Naive thymus-derived CD8-positive, alpha-beta T cell (primary cell): ENCODE data around the gene UBAP2L. TPM values are rescaled to one million over a fixed set of nuclear protein-coding genes. Genes with fewer than 3 reads are reported as not detected.
"Not testable (repeated sequence)": the region's sequence is repeated elsewhere in the genome, so short reads cannot be mapped to it uniquely, and the experiment has no call there.

Experiments used
- ATAC-seq, 2 donors: fragments of 150-1000 bp; cut with Tn5 transposase in 1 of 2; sonication (Bioruptor Pico), chemical (Tn5 transposase) in 1 of 2; 1 replicate in 1 of 2; 2 replicates in 1 of 2; pipeline ENCODE4 v1.10.0; 2021; ENCODE audit warnings: mild to moderate bottlenecking in 2 of 2, moderate library complexity in 2 of 2
- POLR2A ChIA-PET: fragments of 350-600 bp; sonication (Branson Sonifier 250); formaldehyde crosslinking; loops from one replicate; lab custom pipeline; 2021; ENCODE audit warnings: antibody characterized with exemption; lab: Charles Lee
- DNase-seq, 10 donors: peaks; one replicate each; pipeline versions ENCODE4 v3.0.0 to v3.0.0-alpha.2; 2020 to 2022
- H3K27ac Mint-ChIP-seq, 10 donors: one replicate each; pipeline ENCODE4 v1.8.0; 2020 to 2022; ENCODE audit warnings: mild to moderate bottlenecking in 10 of 10, mixed read lengths in 10 of 10, moderate library complexity in 4 of 10, inconsistent platforms in 1 of 10
- H3K27me3 Mint-ChIP-seq, 5 donors: one replicate each; pipeline ENCODE4 v1.8.0; 2021 to 2022; ENCODE audit warnings: mixed read lengths in 5 of 5
- H3K36me3 Mint-ChIP-seq, 3 donors: one replicate each; pipeline ENCODE4 v1.8.0; 2020 to 2022; ENCODE audit warnings: mixed read lengths in 3 of 3, mild to moderate bottlenecking in 2 of 3, inconsistent platforms in 1 of 3
- H3K4me1 Mint-ChIP-seq, 4 donors: one replicate each; pipeline ENCODE4 v1.8.0; 2021 to 2022; ENCODE audit warnings: mixed read lengths in 4 of 4
- H3K4me3 Mint-ChIP-seq, 10 donors: one replicate each; pipeline ENCODE4 v1.8.0; 2020 to 2022; ENCODE audit warnings: mild to moderate bottlenecking in 10 of 10, mixed read lengths in 10 of 10, moderate library complexity in 6 of 10, inconsistent platforms in 1 of 10
- H3K9me3 Mint-ChIP-seq, 9 donors: one replicate each; pipeline ENCODE4 v1.8.0; 2020 to 2022; ENCODE audit warnings: mixed read lengths in 9 of 9, mild to moderate bottlenecking in 3 of 9, inconsistent platforms in 1 of 9, moderate library complexity in 1 of 9
- polyA plus RNA-seq, 3 donors: library from polyadenylated mRNA; unstranded; fragments of 300-500 nt; fragmentation: Illumina TruSeq; gene quantifications; one replicate each; pipeline ENCODE4 v1.2.3, GENCODE V29; 2021
- total RNA-seq, 8 experiments: library from RNA in 2 of 8; stranded (reverse) in 2 of 8; gene quantifications; one replicate each; pipeline ENCODE4 v1.2.3 and lab custom pipeline; 2021 to 2026

The UBAP2L gene
- total and polyA plus RNA-seq, 5 experiments from 2014 or later, result 42.0 to 206 (median 70.5) TPM

GRCh38 chr1:154260127-154260526 lies 39.4 kb downstream of the UBAP2L start:
- peaks cover 20 to 90% (median 52%) of the 10 kb centered on the region in 3 donors for H3K36me3 Mint-ChIP-seq
- H3K27me3 Mint-ChIP-seq, result no peaks in the 10 kb centered on the region
- DNase-seq (no peak), ATAC-seq (no peak)
- H3K9me3 Mint-ChIP-seq, result no peaks in the 10 kb centered on the region
- POLR2A ChIA-PET, result interaction anchor here (1.4 to 1.5 kb wide), 2 partner anchors 12 kb away, joined by 6 to 15 read pairs; partner anchors contain the start of gene HAX1
- no peak overlapping the region for H3K4me3 Mint-ChIP-seq
- peak overlapping the region in 7 of 10 donors; percentile 15 to 90 (median 72) for H3K27ac Mint-ChIP-seq
- peaks cover 18 to 36% (median 20%) of the 10 kb centered on the region in 4 donors for H3K4me1 Mint-ChIP-seq

GRCh38 chr1:154263465-154264332 lies 42.9 kb downstream of the UBAP2L start:
- ATAC-seq, result no peak
- POLR2A ChIA-PET, result interaction anchor here (0.6 to 1.8 kb wide), 4 partner anchors 33 to 81 kb away, joined by 3 to 4 read pairs (median 3); no protein-coding TSS in a partner anchor
- no peaks in the 10 kb centered on the region for H3K9me3 Mint-ChIP-seq
- H3K4me3 Mint-ChIP-seq, result peak overlapping the region in 3 of 10 donors; percentile 3 to 11 (median 4)
- H3K36me3 Mint-ChIP-seq, result peaks cover 8 to 63% (median 37%) of the 10 kb centered on the region in 3 donors
- no peak for DNase-seq
- no peaks in the 10 kb centered on the region for H3K27me3 Mint-ChIP-seq
- H3K27ac Mint-ChIP-seq, result peak overlapping the region; percentile 85 to 98 (median 92)
- peaks cover 23 to 54% (median 38%) of the 10 kb centered on the region in 4 donors for H3K4me1 Mint-ChIP-seq

GRCh38 chr1:154264454-154264853 lies 43.7 kb downstream of the UBAP2L start:
- H3K4me1 Mint-ChIP-seq, result peaks cover 23 to 54% (median 38%) of the 10 kb centered on the region in 4 donors
- no peak for DNase-seq
- peaks cover 7 to 63% (median 36%) of the 10 kb centered on the region in 3 donors for H3K36me3 Mint-ChIP-seq
- H3K27me3 Mint-ChIP-seq, result no peaks in the 10 kb centered on the region
- H3K4me3 Mint-ChIP-seq, result peak overlapping the region in 6 of 10 donors; percentile 11 to 62 (median 30)
- ATAC-seq, result no peak
- POLR2A ChIA-PET, result interaction anchor here (0.7 to 1.8 kb wide), 5 partner anchors 46 to 1683 kb away, joined by 3 to 5 read pairs (median 3); no protein-coding TSS in a partner anchor
- H3K27ac Mint-ChIP-seq, result peak overlapping the region; percentile 85 to 98 (median 92)
- H3K9me3 Mint-ChIP-seq, result no peaks in the 10 kb centered on the region

- POLR2A ChIA-PET, result interaction anchor here (0.6 to 1.6 kb wide), 10 partner anchors 44 to 275 kb away, joined by 3 to 9 read pairs (median 4); partner anchors contain the start of gene RPS27
- no peaks in the 10 kb centered on the region for H3K9me3 Mint-ChIP-seq
- H3K4me1 Mint-ChIP-seq, result peaks cover 23 to 54% (median 38%) of the 10 kb centered on the region in 4 donors
- H3K36me3 Mint-ChIP-seq, result peaks cover 7 to 63% (median 31%) of the 10 kb centered on the region in 3 donors
- DNase-seq, result peak in 7 of 10 donors; percentile 16 to 80 (median 37)
- H3K27ac Mint-ChIP-seq, result peak overlapping the region; percentile 85 to 98 (median 92)
- H3K4me3 Mint-ChIP-seq, result peak overlapping the region; percentile 5 to 68 (median 56)
- ATAC-seq, result peak; percentile 92 to 98
- H3K27me3 Mint-ChIP-seq, result no peaks in the 10 kb centered on the region
Measured at GRCh38 chr1:154265586-154265985, 44.8 kb downstream of the UBAP2L start.

- Mint-ChIP-seq H3K4me3 (peak overlapping the region in 8 of 10 donors; percentile 4 to 97 (median 60)), H3K9me3 (no peaks in the 10 kb centered on the region), H3K36me3 (peaks cover 4 to 52% (median 13%) of the 10 kb centered on the region in 3 donors), H3K4me1 (peaks cover 14 to 53% (median 47%) of the 10 kb centered on the region in 4 donors), H3K27ac (peak overlapping the region; percentile 88 to 99 (median 98)), H3K27me3 (no peaks in the 10 kb centered on the region)
- ATAC-seq, result no peak
- POLR2A ChIA-PET, result interaction anchor here (0.9 to 4.4 kb wide), 7 partner anchors 12 to 280 kb away, joined by 3 to 26 read pairs (median 11); partner anchors contain the start of genes RPS27 and UBAP2L
- no peak for DNase-seq
Measured at GRCh38 chr1:154270833-154271232, 50.1 kb downstream of the UBAP2L start.

GRCh38 chr1:154272217-154272998 lies 51.7 kb downstream of the UBAP2L start, which contains the start of gene HAX1:
HAX1 (plus strand) TSS chr1:154272629; CDS start chr1:154272724, 95 bp downstream.
- H3K9me3 Mint-ChIP-seq, result no peaks in the 10 kb centered on the region
- no peaks in the 10 kb centered on the region for H3K27me3 Mint-ChIP-seq
- peak within 1 kb of the TSS; percentile 94 to 99 (median 96) for H3K4me3 Mint-ChIP-seq
- peak; percentile 90 to 91 for ATAC-seq
- POLR2A ChIA-PET, result interaction anchor here (0.6 to 4.4 kb wide), 29 partner anchors 10 to 1661 kb away, joined by 3 to 26 read pairs (median 5); partner anchors contain the start of genes CREB3L4, DENND4B, JTB and RPS27
- peaks cover 12 to 40% (median 37%) of the 10 kb centered on the region in 4 donors for H3K4me1 Mint-ChIP-seq
- H3K36me3 Mint-ChIP-seq, result peaks cover 4 to 57% (median 16%) of the 10 kb centered on the region in 3 donors
- peak; percentile 80 to 98 (median 96) for DNase-seq
- H3K27ac Mint-ChIP-seq, result peak within 1 kb of the TSS; percentile 97 to 99 (median 99)

GRCh38 chr1:154272999-154273563 lies 52.3 kb downstream of the UBAP2L start:
- Mint-ChIP-seq H3K4me3 (peak overlapping the region; percentile 94 to 99 (median 96)), H3K27me3 (no peaks in the 10 kb centered on the region), H3K9me3 (no peaks in the 10 kb centered on the region), H3K36me3 (peaks cover 4 to 53% (median 16%) of the 10 kb centered on the region in 3 donors), H3K27ac (peak overlapping the region; percentile 97 to 99 (median 99)), H3K4me1 (peaks cover 12 to 40% (median 36%) of the 10 kb centered on the region in 4 donors)
- POLR2A ChIA-PET, result interaction anchor here (0.7 to 4.4 kb wide), 18 partner anchors 10 to 327 kb away, joined by 3 to 26 read pairs (median 4); partner anchors contain the start of genes CREB3L4, DENND4B, RPS27 and UBAP2L
- DNase-seq (peak in 1 of 10 donors; percentile 4), ATAC-seq (no peak)

GRCh38 chr1:154276797-154277196 lies 56.0 kb downstream of the UBAP2L start:
- Mint-ChIP-seq H3K36me3 (peaks cover 4 to 27% (median 15%) of the 10 kb centered on the region in 3 donors), H3K4me3 (no peak overlapping the region), H3K9me3 (no peaks in the 10 kb centered on the region), H3K4me1 (peaks cover 12 to 31% (median 28%) of the 10 kb centered on the region in 4 donors), H3K27ac (no peak overlapping the region), H3K27me3 (no peaks in the 10 kb centered on the region)
- no peak for ATAC-seq
- DNase-seq, result peak in 3 of 10 donors; percentile 9 to 27 (median 18)
- POLR2A ChIA-PET, result interaction anchor here (1.3 kb wide), 1 partner anchor 67 kb away, joined by 6 read pairs; no protein-coding TSS in a partner anchor

GRCh38 chr1:154287591-154287990 lies 66.8 kb downstream of the UBAP2L start:
- not testable (repeated sequence) for H3K27me3 Mint-ChIP-seq, H3K36me3 Mint-ChIP-seq

GRCh38 chr1:154288661-154289060 lies 67.9 kb downstream of the UBAP2L start:
- DNase-seq, result no peak
- peaks cover 0 to 7% (median 0%) of the 10 kb centered on the region in 5 donors for H3K27me3 Mint-ChIP-seq
- H3K4me1 Mint-ChIP-seq, result no peaks in the 10 kb centered on the region
- H3K9me3 Mint-ChIP-seq, result peaks cover 0 to 8% (median 5%) of the 10 kb centered on the region in 9 donors
- POLR2A ChIA-PET, result no interaction called here
- no peak overlapping the region for H3K4me3 Mint-ChIP-seq
- no peak overlapping the region for H3K27ac Mint-ChIP-seq
- H3K36me3 Mint-ChIP-seq, result peaks cover 0 to 4% (median 4%) of the 10 kb centered on the region in 3 donors
- no peak for ATAC-seq

More at GRCh38 chr1:154287591-154287990, 66.8 kb downstream of the UBAP2L start:
- H3K4me1 Mint-ChIP-seq, H3K9me3 Mint-ChIP-seq, ATAC-seq, H3K27ac Mint-ChIP-seq, DNase-seq, POLR2A ChIA-PET, H3K4me3 Mint-ChIP-seq: not testable (repeated sequence)

- H3K4me1 Mint-ChIP-seq, result no peaks in the 10 kb centered on the region
- H3K4me3 Mint-ChIP-seq, result no peak overlapping the region
- ATAC-seq, result no peak
- POLR2A ChIA-PET, result no interaction called here
- peaks cover 3 to 26% (median 17%) of the 10 kb centered on the region in 9 donors for H3K9me3 Mint-ChIP-seq
- no peak overlapping the region for H3K27ac Mint-ChIP-seq
- H3K27me3 Mint-ChIP-seq, result peaks cover 0 to 8% (median 0%) of the 10 kb centered on the region in 5 donors
- H3K36me3 Mint-ChIP-seq, result peaks cover 0 to 9% (median 7%) of the 10 kb centered on the region in 3 donors
- no peak for DNase-seq
Measured at GRCh38 chr1:154290921-154291320, 70.2 kb downstream of the UBAP2L start.
